BLaER1 (cell line): ENCODE measurements around the gene FNDC3B.

Source experiments
- H3K27ac ChIP-seq: shearing (Covaris generic); formaldehyde crosslinking; 2 replicates; pipeline ENCODE4 v1.8.1; 2022
- H3K27me3 ChIP-seq: shearing (Covaris generic); formaldehyde crosslinking; 2 replicates; pipeline ENCODE4 v1.8.1; 2022
- H3K36me3 ChIP-seq: shearing (Covaris generic); formaldehyde crosslinking; 2 replicates; pipeline ENCODE4 v1.8.1; 2022
- H3K4me1 ChIP-seq: shearing (Covaris generic); formaldehyde crosslinking; 2 replicates; pipeline ENCODE4 v1.8.1; 2022
- H3K4me2 ChIP-seq: shearing (Covaris generic); formaldehyde crosslinking; 2 replicates; pipeline ENCODE4 v1.8.1; 2022
- H3K4me3 ChIP-seq: shearing (Covaris generic); formaldehyde crosslinking; 2 replicates; pipeline ENCODE4 v1.8.1; 2022
- H3K9ac ChIP-seq: shearing (Covaris generic); formaldehyde crosslinking; 2 replicates; pipeline ENCODE4 v1.8.1; 2022
- H3K9me3 ChIP-seq: shearing (Covaris generic); formaldehyde crosslinking; 2 replicates; pipeline ENCODE4 v1.8.1; 2022
- H4K20me1 ChIP-seq: shearing (Covaris generic); formaldehyde crosslinking; 2 replicates; pipeline ENCODE4 v1.8.1; 2022
- Cebpa-rat ChIP-seq: shearing (Covaris generic); IDR thresholded peaks from 2 replicates; pipeline ENCODE4 v1.8.1; 2022

The FNDC3B gene

GRCh38 chr3:172051957-172052354 is 12.6 kb downstream of the FNDC3B start:
- H3K9me3 ChIP-seq, result no peaks in the 10 kb centered on the region
- H4K20me1 ChIP-seq, result peaks cover 22% of the 10 kb centered on the region
- peak overlapping the region; percentile 25; the same call in 1 of the 2 replicates for H3K4me2 ChIP-seq
- H3K36me3 ChIP-seq, result peaks cover 30% of the 10 kb centered on the region
- H3K9ac ChIP-seq, result no peak overlapping the region
- no peak overlapping the region for H3K27ac ChIP-seq
- H3K4me3 ChIP-seq, result no peak overlapping the region
- TF ChIP-seq Cebpa-rat, result no peak
- peaks cover 28% of the 10 kb centered on the region for H3K4me1 ChIP-seq
- H3K27me3 ChIP-seq, result no peaks in the 10 kb centered on the region

GRCh38 chr3:172052405-172052804 is 13.0 kb downstream of the FNDC3B start:
- TF ChIP-seq Cebpa-rat, result no peak
- H3K27ac ChIP-seq, result no peak overlapping the region
- peaks cover 28% of the 10 kb centered on the region for H3K4me1 ChIP-seq
- no peak overlapping the region for H3K4me3 ChIP-seq
- H4K20me1 ChIP-seq, result peaks cover 18% of the 10 kb centered on the region
- H3K36me3 ChIP-seq, result peaks cover 30% of the 10 kb centered on the region
- H3K27me3 ChIP-seq, result no peaks in the 10 kb centered on the region
- no peak overlapping the region for H3K9ac ChIP-seq
- H3K9me3 ChIP-seq, result no peaks in the 10 kb centered on the region
- peak overlapping the region; percentile 25; the same call in 1 of the 2 replicates for H3K4me2 ChIP-seq

- H3K9me3 ChIP-seq, result no peaks in the 10 kb centered on the region
- H3K27ac ChIP-seq, result no peak overlapping the region
- no peak overlapping the region for H3K4me2 ChIP-seq
- no peak overlapping the region for H3K9ac ChIP-seq
- H3K27me3 ChIP-seq, result no peaks in the 10 kb centered on the region
- H3K4me3 ChIP-seq, result no peak overlapping the region
- TF ChIP-seq Cebpa-rat, result no peak
- peaks cover 28% of the 10 kb centered on the region for H3K4me1 ChIP-seq
- H4K20me1 ChIP-seq, result 0 out of 2 replicates have a peak, but pooled peaks cover 9% of the 10 kb centered on the region
- peaks cover 27% of the 10 kb centered on the region for H3K36me3 ChIP-seq
These were observed 14.9 kb downstream of the FNDC3B start for GRCh38 chr3:172054115-172054764.

GRCh38 chr3:172056416-172056815 is 17.0 kb downstream of the FNDC3B start:
- Histone ChIP-seq H3K4me3 (no peak overlapping the region), H3K27ac (no peak overlapping the region), H3K36me3 (peaks cover 7% of the 10 kb centered on the region), H4K20me1 (peaks cover 19% of the 10 kb centered on the region; the same call in 1 of the 2 replicates), H3K9me3 (no peaks in the 10 kb centered on the region), H3K9ac (no peak overlapping the region), H3K4me2 (no peak overlapping the region), H3K27me3 (no peaks in the 10 kb centered on the region), H3K4me1 (peaks cover 30% of the 10 kb centered on the region)
- no peak for TF ChIP-seq Cebpa-rat

GRCh38 chr3:172057059-172057458 is 17.7 kb downstream of the FNDC3B start:
- Histone ChIP-seq H3K9ac (no peak overlapping the region), H3K36me3 (peaks cover 4% of the 10 kb centered on the region; the same call in 1 of the 2 replicates), H3K27me3 (no peaks in the 10 kb centered on the region), H3K4me2 (no peak overlapping the region), H4K20me1 (peaks cover 19% of the 10 kb centered on the region; the same call in 1 of the 2 replicates), H3K4me3 (no peak overlapping the region), H3K9me3 (no peaks in the 10 kb centered on the region), H3K4me1 (peaks cover 35% of the 10 kb centered on the region), H3K27ac (no peak overlapping the region)
- TF ChIP-seq Cebpa-rat, result no peak

- Histone ChIP-seq H3K4me1 (peaks cover 33% of the 10 kb centered on the region), H3K27me3 (no peaks in the 10 kb centered on the region), H3K4me2 (no peak overlapping the region), H3K9ac (no peak overlapping the region), H3K36me3 (no peaks in the 10 kb centered on the region), H3K27ac (no peak overlapping the region), H3K9me3 (no peaks in the 10 kb centered on the region), H4K20me1 (peaks cover 19% of the 10 kb centered on the region; the same call in 1 of the 2 replicates), H3K4me3 (no peak overlapping the region)
- TF ChIP-seq Cebpa-rat, result no peak
These were observed 18.4 kb downstream of the FNDC3B start for GRCh38 chr3:172057624-172058327.

- H3K9ac ChIP-seq, result no peak overlapping the region
These were observed 20.2 kb downstream of the FNDC3B start for GRCh38 chr3:172059532-172059931.

GRCh38 chr3:172060234-172060633 is 20.9 kb downstream of the FNDC3B start:
- Histone ChIP-seq H3K9me3 (peaks cover 12% of the 10 kb centered on the region), H3K36me3 (peaks cover 11% of the 10 kb centered on the region), H3K4me1 (peaks cover 18% of the 10 kb centered on the region), H3K4me2 (no peak overlapping the region), H3K9ac (no peak overlapping the region), H3K4me3 (no peak overlapping the region), H3K27me3 (no peaks in the 10 kb centered on the region), H3K27ac (no peak overlapping the region), H4K20me1 (peaks cover 15% of the 10 kb centered on the region; the same call in 1 of the 2 replicates)
- TF ChIP-seq Cebpa-rat, result no peak

More at GRCh38 chr3:172059532-172059931, 20.2 kb downstream of the FNDC3B start:
- no peak overlapping the region for H3K27ac ChIP-seq
- H3K4me3 ChIP-seq, result no peak overlapping the region
- no peaks in the 10 kb centered on the region for H3K27me3 ChIP-seq
- peaks cover 25% of the 10 kb centered on the region for H3K4me1 ChIP-seq
- peaks cover 12% of the 10 kb centered on the region for H3K9me3 ChIP-seq
- peaks cover 18% of the 10 kb centered on the region; the same call in 1 of the 2 replicates for H4K20me1 ChIP-seq
- peaks cover 11% of the 10 kb centered on the region for H3K36me3 ChIP-seq
- TF ChIP-seq Cebpa-rat, result no peak
- H3K4me2 ChIP-seq, result no peak overlapping the region

GRCh38 chr3:172061724-172062184 is 22.4 kb downstream of the FNDC3B start:
- no peak overlapping the region for H3K4me3 ChIP-seq

GRCh38 chr3:172062761-172063160 is 23.4 kb downstream of the FNDC3B start:
- Histone ChIP-seq H3K27me3 (no peaks in the 10 kb centered on the region), H3K9me3 (peaks cover 12% of the 10 kb centered on the region), H4K20me1 (peaks cover 26% of the 10 kb centered on the region), H3K4me3 (no peak overlapping the region), H3K36me3 (peaks cover 11% of the 10 kb centered on the region), H3K9ac (no peak overlapping the region), H3K4me1 (peaks cover 23% of the 10 kb centered on the region), H3K4me2 (peak overlapping the region; percentile 63; the same call in 1 of the 2 replicates), H3K27ac (no peak overlapping the region)
- TF ChIP-seq Cebpa-rat, result no peak

More at GRCh38 chr3:172061724-172062184, 22.4 kb downstream of the FNDC3B start:
- no peak for TF ChIP-seq Cebpa-rat
- no peak overlapping the region for H3K27ac ChIP-seq
- peaks cover 12% of the 10 kb centered on the region for H3K9me3 ChIP-seq
- peaks cover 11% of the 10 kb centered on the region for H3K36me3 ChIP-seq
- H4K20me1 ChIP-seq, result peaks cover 16% of the 10 kb centered on the region; the same call in 1 of the 2 replicates
- no peaks in the 10 kb centered on the region for H3K27me3 ChIP-seq
- peak overlapping the region; percentile 63 for H3K4me2 ChIP-seq
- no peak overlapping the region for H3K9ac ChIP-seq
- H3K4me1 ChIP-seq, result peaks cover 23% of the 10 kb centered on the region
